ENCODE results near the gene GH1.

GRCh38 chr17:63942309-63942985 is 23.8 kb upstream of the GH1 start:
- TF ChIP-seq CTCF (IDR thresholded peaks at IDR 0.05; ENCODE audit: borderline replicate concordance, extremely low read depth, low read length, poor library complexity, severe bottlenecking) (no peak), EZH2 (IDR thresholded peaks at IDR 0.05; ENCODE audit: borderline replicate concordance, low read depth, low read length, severe bottlenecking) (no peak)
